ENCODE data around the gene CDK3.
"Not testable (repeated sequence)": the region's sequence is repeated elsewhere in the genome, so short reads cannot be mapped to it uniquely, and the experiment has no call there.

The CDK3 gene

GRCh38 chr17:76039121-76039520 is 38.5 kb downstream of the CDK3 start:
- DNase-seq (ENCODE audit: low read depth in 2 of 2): no peak

GRCh38 chr17:76040376-76040775 is 39.7 kb downstream of the CDK3 start:
- DNase-seq (ENCODE audit: low read depth in 2 of 2): no peak

DNA sequence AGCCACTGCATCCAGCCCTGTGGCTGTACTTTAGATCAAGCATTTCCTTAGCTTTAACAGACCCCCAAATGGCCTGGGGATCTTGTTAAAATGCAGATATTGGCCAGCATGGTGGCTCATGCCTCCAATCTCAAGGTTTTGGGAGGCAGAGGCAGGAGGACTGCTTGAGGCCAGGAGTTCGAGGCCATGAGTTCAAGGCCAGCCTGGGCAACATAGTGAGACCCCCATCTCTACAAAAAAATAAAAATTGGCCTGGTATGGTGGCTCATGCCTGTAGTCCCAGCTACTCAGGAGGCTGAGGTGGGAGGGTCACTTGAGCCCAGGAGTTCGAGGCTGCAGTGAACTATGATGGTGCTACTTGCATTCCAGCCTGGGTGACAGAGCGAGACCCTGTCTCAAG is 42.2 kb downstream of the CDK3 start:
- not testable (repeated sequence) for DNase-seq (ENCODE audit: low read depth in 2 of 2)

GRCh38 chr17:76044475-76045007 is 43.9 kb downstream of the CDK3 start:
- not testable (repeated sequence) for DNase-seq (ENCODE audit: low read depth in 2 of 2)

- DNase-seq (ENCODE audit: low read depth in 2 of 2): no peak
These were observed 45.4 kb downstream of the CDK3 start for GRCh38 chr17:76046064-76046463.

GRCh38 chr17:76048025-76048605 is 47.5 kb downstream of the CDK3 start:
- no peak for DNase-seq (ENCODE audit: low read depth in 2 of 2)

DNA sequence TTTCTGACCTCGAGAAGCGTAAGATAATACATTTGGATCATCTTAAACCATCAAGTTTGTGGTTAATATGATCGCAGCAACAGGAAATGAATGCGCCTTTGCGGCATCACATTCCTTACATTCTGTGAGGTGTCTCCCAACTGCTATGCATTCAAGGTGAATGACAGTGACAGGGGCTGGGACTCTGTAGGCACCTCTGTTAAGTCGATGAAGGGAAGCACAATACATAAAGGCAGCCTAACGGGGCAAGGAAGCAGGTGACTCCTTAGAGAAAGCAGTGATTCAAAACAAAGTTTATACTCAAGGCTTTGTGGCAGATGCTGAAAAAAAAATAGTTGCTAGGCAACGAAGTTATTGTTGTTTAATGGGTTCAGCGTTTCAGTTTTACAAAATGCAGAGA is 48.1 kb downstream of the CDK3 start:
- no peak for DNase-seq (ENCODE audit: low read depth in 2 of 2)

GRCh38 chr17:76049239-76049638 is 48.6 kb downstream of the CDK3 start:
- DNase-seq (ENCODE audit: low read depth in 2 of 2): no peak

DNA sequence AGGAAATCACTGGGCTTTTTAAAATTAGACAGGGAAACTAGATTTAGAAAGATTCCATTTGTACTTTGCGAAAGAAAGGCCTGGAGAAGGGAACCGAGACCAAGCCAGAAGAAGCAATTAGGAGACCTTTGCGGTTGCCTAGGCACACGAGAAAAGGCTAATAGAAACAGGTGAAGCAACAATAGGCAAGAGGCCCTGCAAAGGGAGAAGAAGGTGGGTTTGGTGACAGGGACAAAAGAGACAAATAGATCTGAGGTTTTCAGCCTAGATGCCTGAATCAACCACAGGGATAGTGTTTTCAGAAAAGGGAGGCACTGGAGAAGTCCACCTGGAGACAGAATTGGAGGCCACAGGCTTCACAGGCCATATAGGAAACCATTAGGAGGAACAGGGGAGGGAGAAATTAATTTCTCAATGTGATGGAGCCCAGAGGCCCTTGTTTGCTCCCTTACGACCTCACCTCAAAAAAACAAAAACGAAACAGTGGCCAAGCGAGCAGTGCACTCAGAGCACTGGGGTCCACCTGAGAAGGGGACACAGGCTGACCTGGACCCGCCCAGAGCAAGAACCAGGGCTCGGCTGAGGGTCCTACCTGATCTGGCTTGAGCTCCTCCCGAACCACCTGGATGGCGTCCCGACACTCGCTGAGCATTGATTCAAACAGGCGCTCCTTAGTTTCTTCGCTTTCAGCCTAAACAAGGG is 49.3 kb downstream of the CDK3 start:
- no peak for DNase-seq (ENCODE audit: low read depth in 2 of 2)

DNA sequence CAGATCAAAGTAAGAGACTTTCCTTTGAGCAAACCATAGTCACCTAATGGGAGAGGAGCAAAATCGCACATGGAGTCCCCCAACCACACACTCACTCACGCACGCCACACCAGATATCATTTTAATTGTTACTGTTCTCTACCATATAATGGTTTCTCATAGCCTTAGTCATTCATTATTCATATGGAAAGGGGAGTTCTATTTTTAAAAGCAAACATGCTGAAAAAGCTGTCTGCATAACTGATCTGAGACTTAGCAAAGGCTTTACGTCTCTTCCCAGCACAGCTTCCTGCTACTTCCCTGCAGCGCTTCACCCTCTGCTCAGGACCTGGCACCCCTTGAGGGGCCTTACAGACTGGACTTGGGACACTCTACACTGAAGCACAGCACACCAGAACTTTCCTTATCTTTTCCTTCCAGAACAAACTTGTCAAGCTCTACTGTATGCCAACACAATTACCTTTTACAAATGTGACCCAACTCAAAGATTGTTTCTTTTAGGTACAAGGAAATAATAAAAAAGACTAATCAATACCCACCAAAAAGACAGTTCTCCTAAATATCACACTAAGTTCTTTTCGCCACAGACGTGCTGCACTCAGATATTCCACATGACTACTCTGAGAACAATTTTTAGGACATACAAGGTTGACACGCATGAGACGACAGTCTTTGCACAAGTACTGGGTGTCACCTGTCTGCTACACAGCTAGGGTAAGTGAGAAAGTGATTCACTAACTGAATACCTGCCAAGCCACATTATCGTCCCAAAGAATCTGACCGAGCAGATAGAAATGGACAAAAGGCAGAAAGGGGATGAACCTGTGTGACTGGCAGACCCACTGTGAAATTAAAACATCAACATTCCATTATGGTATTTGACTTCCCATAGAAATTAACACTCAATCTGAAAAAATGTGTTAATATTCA is 50.1 kb downstream of the CDK3 start:
- no peak for DNase-seq (ENCODE audit: low read depth in 2 of 2)

DNA sequence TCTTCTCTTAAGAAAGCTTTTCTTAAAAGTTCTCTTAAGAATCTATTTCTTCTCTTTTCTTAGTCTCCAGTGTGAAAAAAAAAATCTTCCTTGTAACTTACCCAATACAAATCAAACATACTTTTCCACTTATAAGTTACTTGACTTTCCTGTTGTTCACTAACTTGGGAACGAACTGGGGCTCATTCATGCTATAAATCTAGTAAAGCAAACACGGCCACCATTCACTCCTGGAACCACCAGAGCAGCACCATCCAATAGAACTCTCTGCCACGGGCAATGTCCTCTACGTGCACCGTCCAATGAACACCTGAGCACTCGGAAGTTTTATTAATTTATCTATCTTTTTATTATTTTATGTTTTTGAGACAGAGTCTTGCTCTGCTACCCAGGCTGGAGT is 50.9 kb downstream of the CDK3 start:
- DNase-seq (ENCODE audit: low read depth in 2 of 2): no peak

DNA sequence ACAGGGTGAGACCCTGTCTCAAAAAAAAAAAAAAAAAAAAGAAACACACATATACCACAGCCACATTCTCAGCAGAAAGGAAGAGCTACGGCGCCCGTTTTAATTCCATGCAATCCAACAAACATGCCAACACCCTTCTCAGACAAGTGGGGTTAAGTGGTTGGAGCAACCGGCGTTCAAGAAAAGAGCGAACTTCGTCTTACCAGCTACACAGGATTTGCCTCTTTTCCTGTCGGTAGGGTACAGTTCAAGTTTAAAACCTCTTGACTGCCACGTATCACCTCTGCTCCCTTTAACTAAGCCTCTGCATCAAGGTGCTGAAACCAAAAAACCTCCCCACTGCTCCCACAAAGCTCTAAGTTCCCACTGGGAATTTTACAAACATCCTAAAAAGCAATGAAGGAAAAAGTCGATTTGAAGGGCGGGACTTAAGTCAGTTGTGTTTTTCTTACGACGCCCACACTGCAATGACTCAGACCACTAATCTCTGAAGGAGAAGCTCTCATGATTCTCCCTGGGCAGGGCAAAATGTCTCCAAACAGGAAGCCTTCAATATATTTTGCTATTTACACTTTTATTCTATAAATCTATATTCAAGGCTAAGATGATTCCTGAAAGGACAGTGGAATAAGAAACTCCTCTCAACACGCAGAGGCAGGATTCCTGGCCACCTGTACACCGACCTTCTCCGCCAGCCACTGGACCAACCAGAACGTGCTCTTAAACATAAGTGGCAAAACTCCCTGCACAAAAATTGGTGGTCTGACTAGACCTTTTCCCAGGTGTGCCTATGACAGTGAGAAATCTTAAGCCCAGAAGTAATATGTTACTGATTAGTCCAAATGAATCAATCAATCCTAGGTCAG is 52.8 kb downstream of the CDK3 start:
- DNase-seq (ENCODE audit: low read depth in 2 of 2): no peak

GRCh38 chr17:76054112-76054476 is 53.4 kb downstream of the CDK3 start:
- no peak for DNase-seq (ENCODE audit: low read depth in 2 of 2)
